Ishikawa (cell line): ENCODE results near the gene MED13L.

Experiments
- CEBPB ChIP-seq: IDR thresholded peaks from 2 replicates; pipeline ENCODE4 v1.6.1; 2012
- CREB1 ChIP-seq: IDR thresholded peaks from 2 replicates; pipeline ENCODE4 v1.6.1; 2012; ENCODE audit warnings: low read depth
- EGR1 ChIP-seq: IDR thresholded peaks from 2 replicates; pipeline ENCODE4 v1.6.1; 2012
- EP300 ChIP-seq: IDR thresholded peaks from 2 replicates; pipeline ENCODE4 v1.6.1; 2012; ENCODE audit warnings: borderline replicate concordance
- FOXM1 ChIP-seq: IDR thresholded peaks from 2 replicates; pipeline ENCODE4 v1.6.1; 2012; ENCODE audit warnings: low read depth, borderline replicate concordance
- MAX ChIP-seq: IDR thresholded peaks from 2 replicates; pipeline ENCODE4 v1.6.1; 2012
- NFIC ChIP-seq: IDR thresholded peaks from 2 replicates; pipeline ENCODE4 v1.6.1; 2012
- RAD21 ChIP-seq: IDR thresholded peaks from 2 replicates; pipeline ENCODE4 v1.6.1; 2012; ENCODE audit warnings: low read depth
- REST ChIP-seq: IDR thresholded peaks from 2 replicates; pipeline ENCODE4 v1.6.1; 2012; ENCODE audit warnings: low read depth, mild to moderate bottlenecking
- TAF1 ChIP-seq: IDR thresholded peaks from 2 replicates; pipeline ENCODE4 v1.6.1; 2012; ENCODE audit warnings: low read depth, mild to moderate bottlenecking
- TCF12 ChIP-seq: IDR thresholded peaks from 2 replicates; pipeline ENCODE4 v1.6.1; 2012; ENCODE audit warnings: low read depth
- TEAD4 ChIP-seq: IDR thresholded peaks from 2 replicates; pipeline ENCODE4 v1.6.1; 2012
- USF1 ChIP-seq: IDR thresholded peaks from 2 replicates; pipeline ENCODE4 v1.6.1; 2012
- YY1 ChIP-seq: IDR thresholded peaks from 2 replicates; pipeline ENCODE4 v1.6.1; 2012; ENCODE audit warnings: low read depth
- ZBTB7A ChIP-seq: IDR thresholded peaks from 2 replicates; pipeline ENCODE4 v1.6.1; 2012; ENCODE audit warnings: low read depth

Gene MED13L

GRCh38 chr12:115956659-115957058, 320.8 kb downstream of the MED13L start:
- no peak for TF ChIP-seq EP300
- no peak for TF ChIP-seq EGR1
- TF ChIP-seq REST = no peak
- TF ChIP-seq USF1 = no peak
- no peak for TF ChIP-seq RAD21
- TF ChIP-seq ZBTB7A = no peak
- TF ChIP-seq MAX = no peak
- TF ChIP-seq TAF1 = no peak
- TF ChIP-seq YY1 = no peak
- no peak for TF ChIP-seq CEBPB
- TF ChIP-seq TCF12 = no peak
- TF ChIP-seq FOXM1 = no peak
- TF ChIP-seq TEAD4 = no peak
- no peak for TF ChIP-seq CREB1

DNA sequence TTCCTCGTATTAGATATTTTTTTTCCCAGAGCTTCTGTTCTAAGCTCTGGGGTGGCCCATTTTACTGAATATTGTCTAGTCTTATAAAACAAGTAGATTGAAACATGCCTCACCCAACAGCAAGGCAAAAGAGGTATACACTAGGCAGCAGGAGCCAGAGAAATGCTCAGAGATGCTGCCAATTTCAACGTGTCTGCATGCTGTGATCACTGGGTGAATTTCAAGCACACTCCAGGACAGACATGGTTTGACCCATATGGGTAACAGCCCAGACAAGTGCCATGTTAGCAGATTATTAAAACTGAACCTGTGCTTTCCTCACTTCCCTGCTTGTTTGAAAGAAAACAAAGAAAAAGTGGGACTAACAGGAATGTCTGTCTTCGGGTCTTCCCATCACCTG, 321.3 kb downstream of the MED13L start:
- TF ChIP-seq MAX = no peak
- TF ChIP-seq FOXM1 = no peak
- TF ChIP-seq NFIC = no peak
- no peak for TF ChIP-seq TAF1
- TF ChIP-seq EGR1 = no peak
- no peak for TF ChIP-seq TCF12
- TF ChIP-seq CREB1 = no peak
- no peak for TF ChIP-seq RAD21
- TF ChIP-seq EP300 = no peak
- no peak for TF ChIP-seq TEAD4
- no peak for TF ChIP-seq REST
- no peak for TF ChIP-seq USF1
- no peak for TF ChIP-seq CEBPB
- no peak for TF ChIP-seq ZBTB7A

- no peak for TF ChIP-seq TAF1
- no peak for TF ChIP-seq TEAD4
Measured at GRCh38 chr12:115953450-115953849, 324.0 kb downstream of the MED13L start.

- TF ChIP-seq EGR1 = no peak
- no peak for TF ChIP-seq CEBPB
Measured at GRCh38 chr12:115953031-115953430, 324.5 kb downstream of the MED13L start.

DNA sequence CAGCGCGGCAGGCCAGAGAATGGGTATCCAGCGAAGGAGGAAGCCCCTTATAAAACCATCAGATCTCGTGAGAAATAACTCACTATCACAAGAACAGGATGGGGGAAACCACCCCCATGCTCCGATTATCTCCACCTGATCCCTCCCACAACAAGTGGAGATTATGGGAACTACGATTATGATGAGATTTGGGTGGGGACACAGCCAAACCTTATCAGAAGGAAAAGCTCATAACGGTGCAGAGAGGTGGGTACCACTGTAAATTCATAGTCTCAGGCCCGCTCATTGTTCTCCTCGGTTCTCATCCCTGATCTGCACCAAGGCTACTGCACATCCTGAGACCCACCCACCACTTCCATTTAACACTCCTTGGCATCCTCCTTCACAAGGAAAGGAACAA, 326.5 kb downstream of the MED13L start:
- TF ChIP-seq FOXM1 (no peak), TCF12 (no peak), USF1 (no peak), TAF1 (no peak), EGR1 (no peak), ZBTB7A (no peak), REST (no peak), MAX (no peak), TEAD4 (no peak)
